Airway epithelial cell (primary cell): ENCODE measurements around the gene ERFE. TPM values are rescaled to one million over a fixed set of nuclear protein-coding genes. Genes with fewer than 3 reads are reported as not detected.

Experiments
- total RNA-seq: library from RNA; depleted of rRNA; stranded (reverse); fragments of >200 nt; gene quantifications from 2 replicates; pipeline ENCODE4 v1.2.3, GENCODE V29; 2015

The ERFE gene, protein sequence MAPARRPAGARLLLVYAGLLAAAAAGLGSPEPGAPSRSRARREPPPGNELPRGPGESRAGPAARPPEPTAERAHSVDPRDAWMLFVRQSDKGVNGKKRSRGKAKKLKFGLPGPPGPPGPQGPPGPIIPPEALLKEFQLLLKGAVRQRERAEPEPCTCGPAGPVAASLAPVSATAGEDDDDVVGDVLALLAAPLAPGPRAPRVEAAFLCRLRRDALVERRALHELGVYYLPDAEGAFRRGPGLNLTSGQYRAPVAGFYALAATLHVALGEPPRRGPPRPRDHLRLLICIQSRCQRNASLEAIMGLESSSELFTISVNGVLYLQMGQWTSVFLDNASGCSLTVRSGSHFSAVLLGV
- total RNA-seq: 0.56 and 2.0 TPM in 2 replicates

DNA sequence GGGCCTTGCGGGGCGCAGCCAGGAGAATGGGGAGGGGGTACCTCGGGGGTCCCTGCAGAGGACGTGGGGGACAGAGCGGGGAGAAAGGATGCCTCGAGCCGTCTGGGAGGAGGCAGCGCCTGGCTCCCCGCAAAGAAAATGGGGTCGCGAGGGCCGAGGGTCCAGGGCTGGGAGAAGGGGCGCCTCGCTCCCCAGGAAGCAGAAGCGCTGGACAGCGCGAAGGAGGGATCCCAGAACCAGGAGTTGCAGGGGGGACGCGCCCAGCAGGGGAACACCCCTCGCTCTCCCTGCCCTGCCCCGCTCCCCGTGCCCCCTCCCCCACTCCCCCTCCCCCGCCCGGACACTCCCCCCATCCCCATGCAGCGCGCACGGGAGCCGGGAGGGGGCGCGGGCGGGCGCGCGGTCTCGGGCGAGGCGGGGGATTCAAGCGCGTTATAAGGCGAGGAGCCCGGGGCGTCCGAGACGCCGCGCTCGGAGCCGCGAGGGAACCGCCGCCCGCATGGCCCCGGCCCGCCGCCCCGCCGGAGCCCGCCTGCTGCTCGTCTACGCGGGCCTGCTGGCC, at the start of gene ERFE:
Gene ERFE, plus strand, starts transcription at position 462 of the 562 bp plus-strand sequence. Its CDS starts 38 bp downstream, at position 500.

GRCh38 chr2:238138331-238139195, 20.2 kb upstream of the ERFE start, which contains the start of gene KLHL30:
Gene KLHL30, plus strand, starts transcription at chr2:238138668. Its CDS starts 2,087 bp downstream, at chr2:238140755.

GRCh38 chr2:238203094-238203972, 44.6 kb downstream of the ERFE start, which contains the start of gene ILKAP:
Gene ILKAP, minus strand, starts transcription at chr2:238203695. Its CDS starts 142 bp downstream, at chr2:238203553.

Other genes with a start within 250 kb of the ERFE start
- gene UBE2F, start 192.0 kb upstream of the ERFE start, total RNA-seq: 84.0 and 85.6 TPM in 2 replicates
- gene SCLY, start 98.0 kb upstream of the ERFE start, total RNA-seq: 12.9 and 20.5 TPM in 2 replicates
- 0.28 TPM in 1 of 2 replicates, not detected in the other for gene ESPNL, start 58.6 kb upstream of the ERFE start, total RNA-seq
- gene KLHL30, start 20.3 kb upstream of the ERFE start, total RNA-seq: 0.07 TPM in 1 of 2 replicates, not detected in the other
- 19.3 and 19.6 TPM in 2 replicates for gene ILKAP, start 44.7 kb downstream of the ERFE start, total RNA-seq
- 4.2 and 5.4 TPM in 2 replicates for gene HES6, start 81.1 kb downstream of the ERFE start, total RNA-seq
- gene PER2, start 129.6 kb downstream of the ERFE start, total RNA-seq: 8.2 and 9.7 TPM in 2 replicates
- 7.6 and 12.2 TPM in 2 replicates for gene TRAF3IP1, start 161.5 kb downstream of the ERFE start, total RNA-seq